Smooth muscle cell (in vitro differentiated cells): ENCODE results near the gene HMHB1. TPM values are rescaled to one million over a fixed set of nuclear protein-coding genes. Genes with fewer than 3 reads are reported as not detected.

ENCODE experiments used
- DNase-seq: peaks from one replicate; lab custom pipeline; 2025; ENCODE audit not compliant: unreplicated experiment; lab: John Stamatoyannopoulos, UW
- H2AFZ ChIP-seq: fragments of 200-600 bp; sonication (generic); 2 replicates; pipeline ENCODE4 v1.6.0; 2016; ENCODE audit warnings: antibody characterized with exemption, low read depth, mild to moderate bottlenecking
- H3F3A ChIP-seq: fragments of 200-600 bp; sonication (generic); 2 replicates; pipeline ENCODE4 v1.6.0; 2017; ENCODE audit warnings: antibody characterized with exemption, low read depth
- H3K27ac ChIP-seq: fragments of 200-600 bp; sonication (generic); 2 replicates; pipeline ENCODE4 v1.5.1; 2016; ENCODE audit warnings: low read depth, mild to moderate bottlenecking
- H3K27me3 ChIP-seq: fragments of 200-600 bp; sonication (generic); 2 replicates; pipeline ENCODE4 v1.6.1; 2016; ENCODE audit warnings: low read depth, mild to moderate bottlenecking
- H3K36me3 ChIP-seq: fragments of 200-600 bp; sonication (generic); 2 replicates; pipeline ENCODE4 v1.5.1; 2016; ENCODE audit warnings: low read depth
- H3K4me1 ChIP-seq: fragments of 200-600 bp; sonication (generic); 2 replicates; pipeline ENCODE4 v1.5.1; 2016; ENCODE audit warnings: low read depth
- H3K4me2 ChIP-seq: fragments of 200-600 bp; sonication (generic); 2 replicates; pipeline ENCODE4 v1.6.0; 2016; ENCODE audit warnings: mild to moderate bottlenecking
- H3K4me3 ChIP-seq: fragments of 200-600 bp; sonication (generic); 2 replicates; pipeline ENCODE4 v1.5.1; 2016; ENCODE audit warnings: mild to moderate bottlenecking
- H3K79me2 ChIP-seq: fragments of 200-600 bp; sonication (generic); 2 replicates; pipeline ENCODE4 v1.6.0; 2016; ENCODE audit warnings: low read depth, mild to moderate bottlenecking
- H3K9ac ChIP-seq: fragments of 200-600 bp; sonication (generic); 2 replicates; pipeline ENCODE4 v1.6.0; 2016; ENCODE audit warnings: low read depth
- H3K9me3 ChIP-seq: fragments of 200-600 bp; sonication (generic); replicated peaks from 2 replicates; pipeline ENCODE4 v1.5.1; 2016; ENCODE audit warnings: low read depth
- H4K20me1 ChIP-seq: fragments of 200-600 bp; sonication (generic); 2 replicates; pipeline ENCODE4 v1.6.0; 2016; ENCODE audit warnings: low read depth
- WGBS: methylation state at CpG from one replicate; pipeline ENCODE4 v1.1.7; 2016; ENCODE audit warnings: low lambda C conversion rate; 5-methylcytosine and 5-hydroxymethylcytosine counted together
- polyA plus RNA-seq: library from polyadenylated mRNA; unstranded; fragments of >200 nt; fragmentation: Nextera tagmentation; extraction: Ambion mirVana; gene quantifications from 2 replicates; pipeline ENCODE4 v1.2.1, GENCODE V29; 2016
- total RNA-seq: library from RNA; depleted of rRNA; stranded (reverse); fragments of >200 nt; gene quantifications from 2 replicates; pipeline ENCODE4 v1.2.3, GENCODE V29; 2014
- TF ChIP-seq, protein P1 (sequence below): fragments of 200-600 bp; sonication (generic); IDR thresholded peaks from 2 replicates; pipeline ENCODE4 v1.5.1; 2017; ENCODE audit warnings: borderline replicate concordance, mild to moderate bottlenecking, antibody characterized with exemption; ENCODE audit not compliant: insufficient read depth, poor library complexity, severe bottlenecking

Gene HMHB1
- total and polyA plus RNA-seq, 2 experiments from 2014 or later = not detected

- Histone ChIP-seq H3K9me3 (no peaks in the 10 kb centered on the region), H3F3A (no peaks in the 10 kb centered on the region), H2AFZ (no peak overlapping the region), H3K79me2 (no peaks in the 10 kb centered on the region), H4K20me1 (no peaks in the 10 kb centered on the region), H3K4me1 (peaks cover 7% of the 10 kb centered on the region), H3K4me3 (no peak overlapping the region), H3K27ac (no peak overlapping the region), H3K36me3 (no peaks in the 10 kb centered on the region), H3K4me2 (no peak overlapping the region), H3K9ac (no peak overlapping the region), H3K27me3 (no peaks in the 10 kb centered on the region)
- 40% methylated on average over 2 of the region's 2 CpGs for WGBS
- TF ChIP-seq, protein P1, sequence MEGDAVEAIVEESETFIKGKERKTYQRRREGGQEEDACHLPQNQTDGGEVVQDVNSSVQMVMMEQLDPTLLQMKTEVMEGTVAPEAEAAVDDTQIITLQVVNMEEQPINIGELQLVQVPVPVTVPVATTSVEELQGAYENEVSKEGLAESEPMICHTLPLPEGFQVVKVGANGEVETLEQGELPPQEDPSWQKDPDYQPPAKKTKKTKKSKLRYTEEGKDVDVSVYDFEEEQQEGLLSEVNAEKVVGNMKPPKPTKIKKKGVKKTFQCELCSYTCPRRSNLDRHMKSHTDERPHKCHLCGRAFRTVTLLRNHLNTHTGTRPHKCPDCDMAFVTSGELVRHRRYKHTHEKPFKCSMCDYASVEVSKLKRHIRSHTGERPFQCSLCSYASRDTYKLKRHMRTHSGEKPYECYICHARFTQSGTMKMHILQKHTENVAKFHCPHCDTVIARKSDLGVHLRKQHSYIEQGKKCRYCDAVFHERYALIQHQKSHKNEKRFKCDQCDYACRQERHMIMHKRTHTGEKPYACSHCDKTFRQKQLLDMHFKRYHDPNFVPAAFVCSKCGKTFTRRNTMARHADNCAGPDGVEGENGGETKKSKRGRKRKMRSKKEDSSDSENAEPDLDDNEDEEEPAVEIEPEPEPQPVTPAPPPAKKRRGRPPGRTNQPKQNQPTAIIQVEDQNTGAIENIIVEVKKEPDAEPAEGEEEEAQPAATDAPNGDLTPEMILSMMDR = no peak
- no peak for DNase-seq
Measured at GRCh38 chr5:143781993-143782520, 29.9 kb upstream of the HMHB1 start.

DNA sequence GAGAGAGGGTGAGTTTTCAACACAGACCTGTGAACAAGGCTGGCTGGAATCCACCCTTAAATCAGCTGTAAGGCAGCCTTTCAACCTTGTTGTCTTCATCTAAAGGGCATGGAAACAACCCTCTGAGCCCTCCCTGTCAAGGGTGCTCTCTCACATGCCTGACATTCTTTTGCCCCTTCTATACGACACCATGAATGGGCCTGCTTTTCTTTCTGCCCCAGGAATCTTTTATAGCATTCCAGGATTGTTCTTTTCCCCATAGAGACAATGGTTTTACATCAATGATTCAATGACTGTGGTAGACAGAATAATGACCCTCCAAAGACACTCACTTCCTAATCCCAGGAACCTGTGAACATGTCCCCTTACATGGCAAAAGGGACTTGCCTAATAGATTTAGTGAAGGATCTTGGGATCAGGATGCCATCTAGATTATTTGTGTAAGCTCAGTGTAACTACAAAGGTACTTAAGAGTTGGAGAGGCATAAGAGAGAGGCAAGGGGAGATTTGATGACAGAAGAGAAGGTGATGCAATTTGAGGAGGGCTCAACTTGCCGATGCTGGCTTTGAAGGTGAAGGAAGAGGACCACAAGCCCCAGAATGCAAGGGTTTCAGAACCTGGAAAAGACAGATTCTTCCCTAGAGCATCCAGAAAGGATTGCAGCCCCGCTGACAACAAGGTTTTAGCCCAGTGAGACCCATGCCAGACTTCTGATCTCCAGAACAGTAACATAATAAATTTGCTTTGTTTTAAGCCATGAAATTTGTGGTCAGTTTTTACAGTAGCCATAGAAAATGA lies 29.2 kb upstream of the HMHB1 start:
- Histone ChIP-seq H3K9me3 (no peaks in the 10 kb centered on the region), H3K79me2 (no peaks in the 10 kb centered on the region), H3K36me3 (no peaks in the 10 kb centered on the region), H3K4me1 (peaks cover 7% of the 10 kb centered on the region), H2AFZ (no peak overlapping the region), H3K27me3 (no peaks in the 10 kb centered on the region), H4K20me1 (no peaks in the 10 kb centered on the region), H3K4me3 (no peak overlapping the region), H3K9ac (no peak overlapping the region), H3K27ac (no peak overlapping the region), H3F3A (no peaks in the 10 kb centered on the region), H3K4me2 (no peak overlapping the region)
- no peak for DNase-seq
- WGBS = 54% methylated on average over 3 of the region's 3 CpGs
- TF ChIP-seq, protein P1 = no peak

- TF ChIP-seq, protein P1 = no peak
Measured at GRCh38 chr5:143788401-143788800, 23.6 kb upstream of the HMHB1 start.

More at GRCh38 chr5:143788401-143788800, 23.6 kb upstream of the HMHB1 start:
- no peak overlapping the region for H2AFZ ChIP-seq
- H3K9ac ChIP-seq = no peak overlapping the region
- no peaks in the 10 kb centered on the region for H3K36me3 ChIP-seq
- H3K79me2 ChIP-seq = no peaks in the 10 kb centered on the region
- no peaks in the 10 kb centered on the region for H3K9me3 ChIP-seq
- no peaks in the 10 kb centered on the region for H4K20me1 ChIP-seq
- peaks cover 8% of the 10 kb centered on the region for H3K4me1 ChIP-seq
- DNase-seq = no peak
- no peak overlapping the region for H3K4me3 ChIP-seq
- H3F3A ChIP-seq = no peaks in the 10 kb centered on the region
- H3K27ac ChIP-seq = no peak overlapping the region
- H3K4me2 ChIP-seq = no peak overlapping the region
- no peaks in the 10 kb centered on the region for H3K27me3 ChIP-seq
- 100% methylated on average over 1 of the region's 1 CpG for WGBS
